ENCODE data around the gene MYD88. TPM values are rescaled to one million over a fixed set of nuclear protein-coding genes. Genes with fewer than 3 reads are reported as not detected.

MYD88 gene
- 74.7 and 77.2 TPM in 2 replicates for total RNA-seq

DNA sequence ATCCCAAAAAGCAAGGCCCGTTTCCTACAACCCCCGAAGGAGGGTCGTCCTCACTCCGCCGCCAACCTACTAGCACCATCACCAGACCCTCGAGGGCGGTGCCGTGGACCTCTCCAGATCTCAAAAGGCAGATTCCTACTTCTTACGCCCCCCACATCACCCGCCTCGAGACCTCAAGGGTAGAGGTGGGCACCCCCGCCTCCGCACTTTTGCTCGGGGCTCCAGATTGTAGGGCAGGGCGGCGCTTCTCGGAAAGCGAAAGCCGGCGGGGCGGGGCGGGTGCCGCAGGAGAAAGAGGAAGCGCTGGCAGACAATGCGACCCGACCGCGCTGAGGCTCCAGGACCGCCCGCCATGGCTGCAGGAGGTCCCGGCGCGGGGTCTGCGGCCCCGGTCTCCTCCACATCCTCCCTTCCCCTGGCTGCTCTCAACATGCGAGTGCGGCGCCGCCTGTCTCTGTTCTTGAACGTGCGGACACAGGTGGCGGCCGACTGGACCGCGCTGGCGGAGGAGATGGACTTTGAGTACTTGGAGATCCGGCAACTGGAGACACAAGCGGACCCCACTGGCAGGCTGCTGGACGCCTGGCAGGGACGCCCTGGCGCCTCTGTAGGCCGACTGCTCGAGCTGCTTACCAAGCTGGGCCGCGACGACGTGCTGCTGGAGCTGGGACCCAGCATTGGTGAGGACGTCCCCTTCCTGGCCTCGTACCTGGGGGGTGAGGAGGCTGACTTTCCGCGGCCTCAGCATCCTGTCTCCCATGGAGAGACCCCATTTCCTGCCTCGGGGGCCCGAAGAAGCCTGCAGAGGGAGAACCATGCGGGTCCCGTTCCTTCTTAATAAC, at the start of gene MYD88:
Gene MYD88 (plus strand): TSS at position 313 of the 842 bp plus-strand sequence. CDS start 40 bp downstream, at position 353.
- intact Hi-C loops (cut with micrococcal nuclease), result loop anchor here (1.0 to 5.0 kb wide), 7 partner anchors 12 to 1269 kb away; partner anchors contain the start of genes RPSA, SCN11A and WDR48

DNA sequence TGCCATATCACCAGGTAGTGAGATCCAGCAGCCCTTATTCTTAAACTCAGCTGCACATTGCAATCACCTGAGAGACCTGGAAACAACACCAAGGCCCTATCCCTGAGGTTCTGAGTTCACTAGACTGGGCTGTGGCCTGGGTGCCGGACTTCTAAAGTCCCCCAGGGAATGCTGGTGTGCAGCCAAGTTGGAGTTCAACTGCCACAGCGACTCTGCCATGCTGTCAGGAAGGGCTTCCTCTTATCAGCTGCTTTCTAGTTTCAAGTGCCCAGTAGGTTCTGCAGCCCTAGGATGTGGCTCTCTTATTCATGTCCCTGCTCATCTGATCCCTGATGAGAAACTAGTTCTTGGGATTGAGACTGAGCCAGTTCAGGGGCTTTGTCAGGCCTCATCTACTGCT, 49.3 kb upstream of the MYD88 start:
- intact Hi-C loops (cut with micrococcal nuclease), result no loop called here

DNA sequence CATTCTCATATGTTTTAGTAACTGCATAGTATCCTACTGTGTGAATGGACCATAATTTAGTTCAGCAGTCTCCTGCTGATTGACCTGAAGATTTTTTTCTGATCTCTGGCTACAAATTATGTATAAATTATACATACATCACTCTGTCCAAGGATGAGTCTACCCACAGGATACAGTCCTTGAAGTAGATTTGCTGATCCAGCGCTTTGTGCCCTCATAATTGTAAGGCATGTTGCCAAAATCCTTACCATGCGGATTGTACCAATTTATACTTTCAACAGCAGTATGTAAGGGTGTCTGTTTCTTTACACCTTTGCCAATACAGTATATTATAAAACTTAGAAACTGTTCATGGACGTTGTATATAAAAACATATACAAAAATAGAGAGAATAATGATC, 48.0 kb upstream of the MYD88 start:
- intact Hi-C loops (cut with micrococcal nuclease), result no loop called here

DNA sequence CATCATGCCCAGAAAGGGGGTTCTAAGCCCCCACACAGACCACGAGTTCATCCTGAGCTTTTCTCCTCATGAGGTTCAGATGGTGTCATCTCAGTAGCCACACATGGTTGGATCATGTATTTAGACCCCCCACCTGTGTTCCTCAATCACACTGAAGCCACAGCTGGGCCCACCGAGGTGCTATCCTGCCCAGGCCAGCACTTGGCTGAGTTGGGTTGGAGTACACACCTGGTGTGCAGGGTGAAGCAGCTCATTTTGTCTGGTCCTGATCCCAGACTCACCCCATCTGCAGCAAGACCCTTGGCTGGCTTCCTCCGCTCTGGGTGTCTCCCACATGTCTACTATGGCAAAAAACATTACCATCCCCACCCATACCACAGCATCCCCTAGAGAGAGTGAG, 43.5 kb upstream of the MYD88 start:
- intact Hi-C loops (cut with micrococcal nuclease), result no loop called here

DNA sequence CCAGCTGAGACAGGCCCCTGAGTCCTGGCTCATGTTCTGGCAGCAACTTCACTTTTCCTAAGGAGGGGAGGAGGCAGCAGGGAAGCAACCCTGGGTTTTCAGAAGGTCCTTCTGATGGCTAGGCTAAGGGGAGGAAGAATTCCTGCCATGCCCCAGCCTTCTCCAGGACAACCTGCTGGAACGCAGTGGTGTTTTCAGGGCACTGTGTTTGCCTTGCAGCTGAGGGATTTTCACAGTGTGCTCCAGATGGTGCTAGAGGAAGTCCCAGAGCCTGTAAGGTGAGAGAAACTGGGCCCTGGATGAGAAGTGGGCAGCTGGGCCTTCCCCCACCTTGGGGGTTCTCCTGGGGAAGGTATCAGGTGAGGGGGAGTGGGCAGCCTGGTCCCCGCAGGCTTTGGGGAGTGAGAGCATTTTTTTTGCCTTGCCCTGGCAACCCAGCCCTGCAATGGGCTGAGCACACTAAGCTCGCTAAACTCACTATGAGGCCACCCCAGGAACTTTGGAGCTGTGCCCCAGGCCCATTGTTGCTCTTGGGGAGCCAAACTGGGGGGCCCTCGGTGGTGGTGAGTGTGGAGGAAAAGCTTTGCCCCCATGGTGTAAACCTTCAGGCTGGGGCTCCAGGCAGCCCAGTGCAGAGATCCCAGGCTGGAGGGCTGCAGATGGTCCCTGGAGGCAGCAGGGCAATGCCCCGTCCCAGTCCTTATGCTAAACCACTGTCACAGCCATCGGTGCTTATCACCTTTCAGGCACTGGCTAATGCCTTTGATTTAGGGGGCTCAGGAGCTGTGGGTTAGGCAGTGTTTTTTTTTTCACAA, 42.6 kb upstream of the MYD88 start:
- intact Hi-C loops (cut with micrococcal nuclease), result no loop called here

DNA sequence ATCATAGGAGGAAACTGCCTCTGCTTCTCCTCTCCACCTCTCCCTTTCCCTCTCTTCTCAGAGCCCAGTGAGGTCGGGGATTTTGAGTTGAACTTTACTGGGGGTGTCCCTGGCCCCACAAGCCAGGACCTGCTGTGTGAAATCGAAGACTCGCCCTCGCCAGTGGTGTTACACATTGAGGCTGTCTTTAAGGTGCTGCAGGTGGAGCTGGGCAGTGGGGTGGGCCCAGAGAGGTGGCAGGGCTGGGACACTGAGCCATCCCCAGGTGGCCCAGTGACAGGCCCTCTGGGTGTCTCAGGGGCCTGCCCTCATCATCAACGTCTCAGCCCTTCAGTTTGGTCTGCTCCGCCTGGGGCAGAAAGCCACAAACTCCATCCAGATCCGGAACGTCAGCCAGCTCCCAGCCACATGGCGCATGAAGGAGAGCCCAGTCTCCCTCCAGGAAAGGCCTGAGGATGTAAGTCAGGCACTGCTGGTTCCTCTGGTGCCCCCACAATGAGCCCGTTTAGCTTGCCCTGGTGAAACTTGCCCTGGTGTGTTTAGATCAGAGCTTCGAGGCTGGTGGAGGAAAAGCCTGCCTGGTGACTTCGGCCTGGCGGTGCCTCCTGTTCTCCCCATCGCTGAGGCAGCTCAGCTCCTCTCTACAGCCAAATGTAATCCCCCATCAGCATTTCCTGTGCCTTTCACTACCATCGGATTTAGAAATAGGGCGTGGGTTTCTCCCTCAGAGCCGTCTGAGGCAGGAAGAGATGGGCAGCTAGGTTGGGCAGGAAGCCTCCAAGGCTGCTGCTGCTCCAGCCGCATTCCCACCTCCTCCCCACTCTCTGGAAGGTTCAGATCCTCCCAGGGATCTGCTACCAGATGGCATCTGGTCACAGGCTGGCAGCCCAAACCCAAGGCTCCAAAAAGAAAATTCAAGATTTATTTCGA, 40.8 kb upstream of the MYD88 start:
- intact Hi-C loops (cut with micrococcal nuclease), result no loop called here

DNA sequence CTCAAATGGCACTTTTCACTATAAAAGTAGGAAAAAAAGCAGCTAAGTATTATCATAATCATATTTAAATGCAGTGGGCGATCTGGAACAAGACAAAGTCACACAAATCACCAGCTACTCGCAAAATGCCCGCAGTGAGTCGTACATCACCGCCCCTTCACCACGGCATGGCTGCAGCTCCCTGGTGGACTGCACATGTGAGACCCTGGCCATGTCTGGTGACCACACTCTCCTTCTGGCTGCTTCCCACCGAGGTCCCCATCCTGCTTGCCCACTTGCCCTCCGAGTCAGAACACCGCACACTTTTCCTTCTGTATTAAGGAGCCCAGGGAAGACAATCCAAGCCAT, 40.1 kb upstream of the MYD88 start:
- intact Hi-C loops (cut with micrococcal nuclease), result no loop called here

DNA sequence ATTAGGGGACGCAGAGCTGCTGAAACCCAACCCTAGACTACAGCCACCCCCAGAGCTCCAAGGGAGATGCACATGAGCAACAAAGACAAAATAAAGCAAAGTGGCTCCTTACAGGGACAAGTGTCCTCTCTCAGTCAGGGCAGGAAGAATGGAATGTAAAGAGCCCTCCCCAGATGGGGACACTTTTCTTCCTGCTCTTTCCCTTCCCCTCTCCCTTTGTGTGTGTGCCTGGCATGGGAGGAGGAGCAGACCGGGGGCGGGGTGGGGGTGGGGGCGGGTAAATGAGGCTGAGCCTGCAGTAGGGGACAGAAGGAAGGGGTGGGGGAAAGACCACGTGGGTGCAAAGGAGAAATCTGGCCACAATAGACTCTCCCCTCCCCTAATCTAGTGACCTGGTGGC, 38.9 kb upstream of the MYD88 start:
- intact Hi-C loops (cut with micrococcal nuclease), result no loop called here

DNA sequence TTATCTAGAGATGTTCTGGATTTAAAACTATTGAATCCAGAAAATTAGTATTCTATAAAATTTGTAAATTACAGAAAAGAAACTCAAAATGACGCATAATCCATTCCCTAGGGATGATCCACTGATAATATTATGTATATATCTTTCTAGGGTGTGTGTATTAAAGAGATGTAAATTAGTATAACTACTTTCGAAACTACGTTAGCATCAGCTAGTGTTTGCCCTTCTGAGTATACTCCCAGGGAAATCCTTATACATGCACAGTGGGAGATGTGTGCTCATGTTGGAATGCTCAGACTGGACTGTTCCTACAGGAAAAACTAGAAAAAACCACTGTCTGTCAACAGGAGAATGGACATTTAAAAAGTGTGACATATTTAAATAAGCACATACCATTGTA, 38.0 kb upstream of the MYD88 start:
- intact Hi-C loops (cut with micrococcal nuclease), result no loop called here

DNA sequence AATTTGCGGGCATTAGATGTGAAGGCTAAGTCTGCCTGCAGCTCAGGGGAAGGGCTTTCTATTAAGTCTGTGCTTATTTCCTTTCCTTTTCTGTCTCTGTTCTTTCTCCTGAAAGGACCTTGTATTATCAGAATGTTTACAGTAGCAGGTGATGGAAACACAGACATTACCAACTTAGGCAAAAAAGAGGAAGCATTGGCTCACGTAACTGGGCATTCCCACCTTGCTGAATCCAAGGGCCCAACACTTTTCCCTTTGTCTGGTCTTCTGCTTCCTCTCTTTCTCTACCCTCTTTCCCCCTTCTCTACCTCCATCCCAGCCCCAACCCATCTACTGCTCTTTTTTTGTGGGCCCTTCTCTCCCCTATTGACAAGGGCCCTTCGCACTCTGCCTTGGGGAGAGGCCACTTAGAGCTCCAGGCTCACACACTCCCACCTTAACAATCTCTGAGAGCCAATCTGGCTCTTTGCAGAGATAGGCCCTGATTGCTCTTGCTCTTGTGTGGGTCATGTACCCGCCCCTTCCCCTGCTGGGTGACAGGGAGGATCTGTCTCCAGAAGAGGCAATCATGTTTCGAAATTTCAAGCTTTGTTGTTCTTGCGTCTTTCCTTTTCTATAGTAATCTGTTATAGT, 36.5 kb upstream of the MYD88 start:
- intact Hi-C loops (cut with micrococcal nuclease), result no loop called here

DNA sequence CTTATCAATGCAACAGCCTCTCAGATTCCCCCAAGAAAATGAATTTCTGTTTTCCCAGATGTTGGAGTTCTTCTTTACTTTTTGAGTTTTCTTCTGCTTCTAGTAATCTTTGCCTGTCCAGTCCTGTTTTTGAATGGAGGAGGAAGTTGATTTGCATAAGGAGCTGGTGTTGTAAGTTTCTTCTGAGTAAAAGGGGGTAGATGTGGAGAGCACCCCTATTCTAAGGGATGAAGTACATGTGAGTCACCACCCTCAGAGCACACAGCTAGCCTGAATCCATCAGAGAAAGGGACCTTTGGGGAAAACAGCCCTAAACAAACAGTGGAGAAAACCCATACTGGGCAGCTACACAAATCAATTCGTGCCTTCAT, 36.0 kb upstream of the MYD88 start:
- intact Hi-C loops (cut with micrococcal nuclease), result no loop called here

DNA sequence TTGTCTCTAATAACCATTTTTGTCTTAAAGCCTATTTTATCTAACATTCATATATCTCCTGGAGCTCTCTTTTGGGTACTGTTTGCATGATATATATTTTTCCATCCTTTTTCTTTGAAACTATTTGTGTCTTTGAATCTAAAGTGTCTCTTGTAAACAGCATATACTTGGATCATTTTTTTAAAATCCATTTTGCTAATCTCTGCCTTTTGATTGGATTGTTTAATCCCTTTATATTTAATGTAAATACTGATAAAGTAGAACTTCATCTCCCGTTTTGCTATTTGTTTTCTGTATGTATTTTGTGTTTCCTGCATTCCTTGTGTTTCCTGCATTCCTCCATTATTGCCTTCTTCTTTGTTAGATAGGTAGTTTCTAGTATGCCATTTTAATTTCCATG, 32.9 kb upstream of the MYD88 start:
- intact Hi-C loops (cut with micrococcal nuclease), result no loop called here

DNA sequence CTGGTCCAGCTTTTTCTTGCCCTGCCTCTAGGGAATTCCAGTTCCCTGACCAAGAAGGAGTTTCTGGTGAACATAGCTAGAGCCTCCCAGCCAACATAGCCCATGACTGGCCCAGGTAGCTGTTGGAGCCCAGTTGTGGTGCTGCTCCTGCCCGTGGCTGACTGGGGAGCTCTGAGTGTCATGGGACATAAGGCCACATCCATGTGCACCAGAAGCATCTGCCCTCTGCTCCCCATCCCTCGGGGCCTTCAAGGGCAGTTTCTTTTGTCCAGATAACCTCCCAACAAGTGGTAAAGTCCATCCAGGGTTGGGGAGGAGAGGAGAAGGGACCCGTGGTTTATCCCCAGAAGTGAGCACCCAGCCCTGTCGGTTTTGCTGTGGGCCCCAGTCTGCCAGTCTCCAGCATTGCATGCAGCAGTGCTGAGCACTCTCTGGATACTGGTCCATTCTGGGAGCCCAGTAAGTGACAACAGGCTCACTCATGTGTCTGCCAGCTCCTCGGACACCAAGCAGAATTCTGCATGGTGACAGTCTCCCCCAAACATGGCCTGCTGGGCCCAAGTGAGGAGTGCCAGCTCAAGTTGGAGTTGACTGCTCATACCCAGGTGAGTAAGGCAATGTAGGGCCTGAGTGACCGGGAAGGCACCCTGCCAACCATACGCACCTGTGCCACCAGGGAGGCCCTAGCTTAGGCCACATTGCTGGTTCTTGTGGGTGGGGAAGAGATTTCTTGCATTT, 30.4 kb upstream of the MYD88 start:
- intact Hi-C loops (cut with micrococcal nuclease), result no loop called here

DNA sequence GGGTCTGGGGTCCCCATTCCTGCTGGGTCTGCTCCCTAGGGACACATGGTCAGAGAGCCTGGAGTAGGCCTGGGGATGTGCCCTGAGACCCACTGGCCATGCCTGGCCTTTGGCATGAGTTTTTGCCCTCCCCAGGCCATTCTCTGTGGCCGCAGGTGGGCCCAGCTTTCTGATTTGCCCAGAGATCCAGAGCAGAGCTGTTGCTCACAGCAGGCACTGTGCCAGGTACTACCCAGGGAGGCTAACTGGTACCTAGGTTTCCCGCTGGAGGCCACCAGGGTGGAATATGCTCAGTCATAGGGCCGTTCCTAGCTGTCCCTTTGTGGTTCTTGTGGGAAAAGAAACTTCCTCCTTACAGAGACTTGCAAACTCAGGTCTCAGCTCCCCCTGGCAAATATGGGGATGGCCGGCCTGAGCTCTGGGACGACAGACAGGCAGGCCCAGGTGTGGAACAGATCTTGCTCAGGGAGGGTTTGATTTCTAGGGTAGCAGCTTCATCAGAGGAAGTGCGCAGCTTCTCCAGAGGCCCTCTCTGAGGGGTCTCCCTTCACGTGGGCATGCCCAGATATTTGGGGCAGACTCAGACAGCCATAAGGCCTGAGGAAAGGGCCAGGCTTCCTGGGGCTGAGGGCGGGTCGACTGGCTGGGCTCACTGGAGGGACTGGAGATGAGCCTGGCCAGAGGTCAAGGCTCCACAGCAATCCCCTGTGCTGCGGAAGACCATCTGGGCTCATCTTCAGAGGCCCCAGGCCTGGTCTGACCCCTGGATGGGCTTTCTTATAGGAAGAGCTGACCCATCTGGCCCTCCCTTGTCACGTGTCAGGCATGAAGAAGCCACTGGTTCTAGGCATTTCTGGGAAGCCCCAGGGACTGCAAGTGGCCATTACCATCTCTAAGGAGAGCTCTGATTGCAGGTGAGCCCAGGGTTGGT, 29.5 kb upstream of the MYD88 start:
- intact Hi-C loops (cut with micrococcal nuclease), result no loop called here

DNA sequence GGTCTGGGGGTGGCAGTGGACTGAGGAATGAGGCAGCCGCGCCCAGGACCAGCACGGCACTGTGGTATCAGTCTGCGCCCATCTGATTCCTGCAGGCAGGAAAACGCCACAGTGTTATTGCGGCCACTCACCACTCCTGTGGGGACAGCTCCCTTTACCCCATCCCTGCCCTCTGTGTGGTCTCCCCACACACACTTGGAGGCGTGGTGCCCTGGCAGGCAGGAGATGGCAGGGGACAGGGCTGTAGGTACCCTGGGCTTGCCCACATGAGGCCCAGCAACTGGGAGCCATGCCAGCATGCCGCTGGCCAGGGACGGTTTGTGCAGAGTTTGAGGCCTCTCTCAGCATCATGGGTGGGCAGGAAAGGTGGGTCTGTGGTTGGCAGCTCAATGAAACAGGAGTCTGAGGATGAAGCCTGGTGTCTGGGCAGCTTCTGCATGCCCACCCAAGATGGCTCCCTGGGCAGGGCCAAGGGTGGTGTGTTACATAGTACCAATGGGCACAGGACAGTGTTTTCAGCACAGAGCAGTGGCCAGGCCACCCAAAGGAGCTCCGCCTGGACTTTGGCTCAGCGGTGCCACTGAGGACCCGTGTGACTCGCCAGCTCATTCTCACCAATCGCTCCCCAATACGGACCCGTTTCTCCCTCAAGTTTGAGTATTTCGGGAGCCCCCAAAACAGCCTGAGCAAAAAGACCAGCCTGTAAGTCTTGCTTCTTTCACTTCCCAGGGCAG, 28.7 kb upstream of the MYD88 start:
- intact Hi-C loops (cut with micrococcal nuclease), result no loop called here

DNA sequence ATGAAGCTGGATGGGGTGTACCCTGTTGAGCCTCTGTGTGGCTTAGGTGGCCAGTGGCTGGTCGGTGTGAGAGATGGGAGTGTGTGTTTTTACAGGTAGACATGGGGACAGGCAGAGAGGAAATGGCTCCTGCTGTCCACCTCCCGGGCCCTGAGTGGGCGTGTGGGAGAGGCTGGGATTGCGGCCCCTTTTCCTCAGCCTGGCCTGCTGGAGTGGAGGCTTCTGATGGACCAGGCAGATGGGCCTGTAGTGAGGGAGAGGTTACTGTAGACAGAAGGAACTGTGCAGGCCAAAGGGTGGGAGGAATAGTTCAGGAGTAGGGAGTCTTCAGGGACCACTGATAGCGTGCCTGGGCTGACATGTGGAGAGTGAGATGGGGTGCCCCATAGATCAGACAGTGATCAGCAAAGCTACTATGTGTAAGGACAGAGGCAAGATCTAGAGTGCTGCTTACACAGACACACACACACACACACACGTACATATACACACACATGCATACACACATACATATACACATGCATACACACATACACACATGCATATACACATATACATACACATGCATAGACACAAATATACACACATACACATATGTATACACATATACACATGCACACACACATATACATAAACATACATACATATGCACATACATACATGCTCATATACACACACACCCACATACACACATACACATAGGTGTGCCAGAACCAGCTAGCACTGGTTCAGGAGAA, 28.0 kb upstream of the MYD88 start:
- intact Hi-C loops (cut with micrococcal nuclease), result no loop called here

DNA sequence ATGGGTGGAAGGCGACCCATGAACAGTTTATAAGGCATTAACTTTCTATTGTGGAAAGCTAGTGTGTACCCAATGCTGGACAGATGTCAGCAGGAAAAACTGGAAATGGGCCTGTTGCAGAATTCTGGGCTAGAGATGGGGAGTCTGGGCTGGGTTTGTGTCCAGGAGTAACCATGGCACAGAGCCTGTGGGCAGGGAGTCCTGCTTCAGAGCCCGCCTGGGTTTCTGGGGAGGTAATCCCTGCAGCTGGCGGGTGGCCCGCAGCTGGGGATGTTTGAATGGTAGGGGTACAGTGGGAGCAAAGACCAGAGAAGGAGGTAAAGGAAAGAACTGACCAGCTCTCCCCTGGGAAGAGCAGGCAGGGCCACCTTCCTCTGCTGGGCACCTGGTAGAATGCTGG, 27.3 kb upstream of the MYD88 start:
- intact Hi-C loops (cut with micrococcal nuclease), result no loop called here

All from T-helper 1 cell treated with Interleukin-12 subunit alpha and Interleukin-12 subunit beta and Interleukin-4 antibody, amounts not matched to agents 30 ng/mL and 1 ng/mL, for 36 hours (primary cell).